ELR (cell line): ENCODE results near the gene CLCA1.

Experiments used
- DNase-seq: peaks from one replicate; pipeline ENCODE4 v3.0.0-alpha.2; 2015; ENCODE audit warnings: low read depth

Gene CLCA1, protein sequence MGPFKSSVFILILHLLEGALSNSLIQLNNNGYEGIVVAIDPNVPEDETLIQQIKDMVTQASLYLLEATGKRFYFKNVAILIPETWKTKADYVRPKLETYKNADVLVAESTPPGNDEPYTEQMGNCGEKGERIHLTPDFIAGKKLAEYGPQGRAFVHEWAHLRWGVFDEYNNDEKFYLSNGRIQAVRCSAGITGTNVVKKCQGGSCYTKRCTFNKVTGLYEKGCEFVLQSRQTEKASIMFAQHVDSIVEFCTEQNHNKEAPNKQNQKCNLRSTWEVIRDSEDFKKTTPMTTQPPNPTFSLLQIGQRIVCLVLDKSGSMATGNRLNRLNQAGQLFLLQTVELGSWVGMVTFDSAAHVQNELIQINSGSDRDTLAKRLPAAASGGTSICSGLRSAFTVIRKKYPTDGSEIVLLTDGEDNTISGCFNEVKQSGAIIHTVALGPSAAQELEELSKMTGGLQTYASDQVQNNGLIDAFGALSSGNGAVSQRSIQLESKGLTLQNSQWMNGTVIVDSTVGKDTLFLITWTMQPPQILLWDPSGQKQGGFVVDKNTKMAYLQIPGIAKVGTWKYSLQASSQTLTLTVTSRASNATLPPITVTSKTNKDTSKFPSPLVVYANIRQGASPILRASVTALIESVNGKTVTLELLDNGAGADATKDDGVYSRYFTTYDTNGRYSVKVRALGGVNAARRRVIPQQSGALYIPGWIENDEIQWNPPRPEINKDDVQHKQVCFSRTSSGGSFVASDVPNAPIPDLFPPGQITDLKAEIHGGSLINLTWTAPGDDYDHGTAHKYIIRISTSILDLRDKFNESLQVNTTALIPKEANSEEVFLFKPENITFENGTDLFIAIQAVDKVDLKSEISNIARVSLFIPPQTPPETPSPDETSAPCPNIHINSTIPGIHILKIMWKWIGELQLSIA

GRCh38 chr1:86468501-86468977 lies at the start of gene CLCA1:
CLCA1 (plus strand) TSS chr1:86468927; CDS start chr1:86468972, 45 bp downstream.
- DNase-seq = no peak

GRCh38 chr1:86419277-86419903 lies 49.3 kb upstream of the CLCA1 start:
- DNase-seq = peak; percentile 57

DNA sequence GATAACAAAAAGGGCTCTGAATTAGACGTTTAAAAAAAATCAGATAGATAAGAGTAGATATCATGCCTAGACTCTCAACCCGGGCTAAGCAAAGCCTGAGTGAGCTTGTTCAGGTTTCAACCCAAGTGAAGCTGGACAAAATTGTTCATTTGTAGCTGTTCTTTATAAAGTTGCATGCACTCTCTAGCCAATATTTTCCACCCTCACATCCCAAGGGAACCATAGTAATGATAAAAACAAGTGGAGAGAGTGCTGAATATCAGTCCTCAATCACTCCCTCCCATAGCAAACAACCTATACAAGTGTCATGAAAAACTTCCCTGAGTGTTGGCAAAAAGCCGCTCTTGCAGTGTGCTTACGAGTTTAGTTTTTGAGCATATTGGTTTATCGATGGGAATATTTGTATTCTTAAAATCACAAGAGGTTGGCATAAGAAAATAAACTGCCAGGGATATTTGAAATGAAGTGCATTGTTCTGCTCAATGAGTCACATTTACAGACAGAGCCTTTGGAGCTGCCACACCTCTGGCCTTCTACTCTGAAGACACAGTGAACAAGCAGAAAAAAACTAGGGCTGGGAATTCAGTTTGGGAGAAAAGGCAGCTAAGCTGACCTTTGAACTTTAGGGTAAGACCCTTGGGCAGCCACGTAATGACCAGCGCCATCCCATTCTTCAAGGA lies 47.0 kb upstream of the CLCA1 start:
- peak; percentile 8 for DNase-seq

DNA sequence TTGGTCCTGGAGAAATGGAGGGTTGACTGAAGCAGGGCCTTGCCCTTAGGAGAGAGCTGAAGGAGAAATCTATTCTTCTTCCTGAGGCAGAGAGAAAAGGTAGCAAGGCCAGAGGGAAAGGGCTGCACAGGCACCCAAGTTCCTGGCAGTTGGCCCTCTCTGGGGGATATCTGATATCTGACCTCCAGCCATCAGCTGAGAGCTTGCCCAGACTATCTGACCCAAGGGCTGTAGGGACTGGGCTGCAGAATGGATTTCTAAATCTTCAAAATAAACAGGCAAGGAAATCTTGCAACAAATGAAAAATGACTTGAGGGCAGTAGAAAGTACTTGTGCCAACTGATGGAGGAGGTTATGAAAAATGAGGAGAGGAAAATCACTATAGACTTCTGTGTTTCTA lies 45.3 kb upstream of the CLCA1 start:
- no peak for DNase-seq

DNA sequence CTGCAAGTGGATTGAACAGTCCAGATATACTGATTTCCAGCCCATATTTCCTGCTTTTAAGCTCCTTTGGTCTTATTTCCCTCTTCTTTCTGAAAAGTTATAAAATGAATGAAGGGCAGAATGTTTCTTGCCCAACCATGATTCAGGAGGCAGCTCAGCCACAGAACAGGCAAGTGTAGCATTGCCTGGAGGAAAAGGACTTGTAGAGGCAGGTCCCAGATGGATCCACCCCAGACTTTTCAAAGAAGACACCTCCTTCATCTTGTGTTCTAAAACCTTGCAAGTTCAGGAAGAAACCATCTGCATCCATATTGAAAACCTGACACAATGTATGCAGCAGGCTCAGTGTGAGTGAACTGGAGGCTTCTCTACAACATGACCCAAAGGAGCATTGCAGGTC lies 44.9 kb upstream of the CLCA1 start, which contains the start of gene CLCA2:
Gene CLCA2 (plus strand): TSS at position 299 of the 400 bp plus-strand sequence. CDS start 77 bp downstream, at position 376.
- no peak for DNase-seq

DNA sequence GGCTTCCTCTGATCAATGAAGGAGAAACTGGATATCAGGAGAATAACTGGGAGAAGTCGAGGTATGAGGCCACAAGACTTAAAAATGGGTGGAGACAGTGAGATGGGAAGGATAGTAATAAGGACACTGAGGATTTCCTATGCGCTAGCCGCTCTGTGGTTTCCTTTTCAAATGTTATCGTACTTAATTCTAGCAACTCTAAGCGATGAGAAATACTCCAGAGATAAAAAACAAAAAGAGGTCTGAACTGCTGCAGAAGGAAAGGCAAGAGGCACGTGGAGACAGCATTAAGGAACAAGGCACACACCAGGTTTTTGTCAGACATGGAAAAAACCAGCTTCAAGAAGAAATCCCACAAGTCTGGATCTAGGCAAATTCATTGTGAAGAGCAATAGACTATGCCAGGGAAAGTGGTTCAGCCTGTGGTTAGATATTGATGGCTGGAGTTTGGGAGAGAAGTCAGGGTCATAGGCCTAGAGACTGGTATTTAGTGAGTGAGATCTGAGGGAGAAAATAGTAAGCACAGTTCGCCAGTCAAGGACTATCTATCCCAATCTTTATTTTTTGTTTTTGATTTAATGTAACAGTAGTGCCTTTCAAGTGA lies 39.5 kb upstream of the CLCA1 start:
- DNase-seq = no peak

DNA sequence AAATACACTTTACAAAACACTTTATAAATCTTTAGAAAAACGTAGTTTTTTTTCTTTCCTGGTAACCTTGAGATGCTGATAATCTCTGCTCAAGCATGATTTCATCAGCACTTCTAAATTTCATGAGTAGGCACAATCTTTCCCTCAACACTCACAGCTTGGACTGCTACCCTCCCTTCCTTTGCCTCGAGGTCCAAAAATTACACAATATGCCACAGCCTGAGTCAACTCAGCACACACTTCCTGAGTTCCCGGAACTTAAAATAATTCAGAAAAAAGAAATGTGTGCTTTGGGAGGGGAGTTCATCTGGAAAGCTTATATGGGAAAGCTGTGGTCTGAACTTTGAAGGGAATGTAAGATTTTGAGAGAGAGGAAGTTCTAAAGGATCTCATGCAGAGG lies 38.9 kb upstream of the CLCA1 start:
- DNase-seq = peak; percentile 94

DNA sequence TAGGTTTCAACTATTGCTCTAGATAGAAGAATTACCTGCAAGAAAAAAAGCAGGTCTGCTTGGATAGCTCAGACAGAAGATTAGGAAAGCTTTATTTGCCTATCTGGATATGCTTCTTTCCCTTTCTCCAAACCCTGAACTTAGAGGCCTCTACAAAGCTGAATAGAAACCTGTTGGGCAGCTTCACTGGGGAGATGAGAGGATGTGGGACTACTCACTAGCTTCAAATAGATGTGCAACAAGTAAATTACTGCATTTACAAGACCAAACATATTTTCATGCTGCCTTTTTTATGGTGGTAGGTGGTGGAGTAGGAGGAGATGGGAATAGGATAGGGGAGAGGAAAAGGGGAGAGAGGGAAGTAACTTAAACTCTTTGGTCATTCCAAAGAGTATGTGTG lies 38.4 kb upstream of the CLCA1 start:
- peak; percentile 9 for DNase-seq

DNA sequence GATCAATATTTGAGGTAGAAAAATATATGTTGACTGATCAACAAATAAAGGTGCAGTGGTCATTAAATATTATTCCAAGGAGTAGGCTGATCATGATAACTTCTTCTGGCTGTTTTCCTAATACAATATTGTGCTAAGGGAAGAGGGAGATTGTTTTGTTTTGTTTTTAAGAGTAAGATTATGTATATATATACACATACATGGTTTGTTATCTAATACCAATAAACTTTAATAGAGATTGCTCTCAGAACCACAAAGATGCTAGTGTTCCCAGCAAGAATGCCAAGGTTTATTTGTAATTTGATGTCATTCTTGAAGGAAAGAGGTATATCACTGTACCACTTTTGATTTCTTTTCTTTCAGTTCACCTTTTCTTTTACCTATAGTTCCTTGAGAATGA lies 34.7 kb upstream of the CLCA1 start:
- DNase-seq = no peak

GRCh38 chr1:86435327-86435726 lies 33.4 kb upstream of the CLCA1 start:
- no peak for DNase-seq

- no peak for DNase-seq
These were observed 32.7 kb upstream of the CLCA1 start for GRCh38 chr1:86436041-86436440.

- DNase-seq = no peak
These were observed 27.1 kb upstream of the CLCA1 start for GRCh38 chr1:86441581-86441980.

DNA sequence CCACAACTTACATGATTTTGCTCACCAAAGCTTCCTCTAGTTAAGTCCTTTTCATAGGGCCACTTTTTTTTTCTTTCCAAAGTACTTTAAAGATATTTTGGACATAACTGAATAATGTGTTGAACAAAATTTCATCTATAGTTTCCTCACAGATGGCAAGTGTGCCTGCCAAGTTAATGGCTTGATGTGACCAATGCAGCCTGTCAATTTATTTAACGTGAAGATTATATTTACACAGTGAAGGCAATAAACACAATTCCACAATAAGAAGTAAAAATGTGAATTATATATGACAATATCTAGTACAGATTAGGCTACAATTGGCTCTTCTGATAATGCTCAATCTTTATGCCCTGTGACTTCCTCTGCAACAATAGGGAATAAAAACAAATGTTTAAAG lies 26.7 kb upstream of the CLCA1 start:
- no peak for DNase-seq

DNA sequence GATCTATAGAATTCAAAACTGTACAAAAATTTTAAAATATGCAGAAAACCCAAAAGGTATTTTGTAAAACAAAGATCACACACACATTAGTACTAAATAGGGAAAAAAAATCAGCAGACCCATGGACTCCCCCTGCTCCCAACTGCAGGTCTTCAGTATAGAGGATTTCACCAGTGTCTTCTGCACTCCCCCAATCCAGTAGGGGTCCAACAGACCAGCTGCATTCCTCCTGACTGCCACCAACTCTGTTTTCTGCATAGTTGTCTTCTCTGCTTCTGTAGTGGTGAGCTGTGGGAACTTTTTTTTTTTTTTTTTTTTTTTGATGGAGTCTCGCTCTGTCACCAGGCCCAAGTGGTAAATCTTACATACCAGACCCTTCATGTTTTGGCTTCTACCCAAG lies 22.8 kb upstream of the CLCA1 start:
- no peak for DNase-seq

GRCh38 chr1:86447198-86447790 lies 21.4 kb upstream of the CLCA1 start:
- DNase-seq = no peak

DNA sequence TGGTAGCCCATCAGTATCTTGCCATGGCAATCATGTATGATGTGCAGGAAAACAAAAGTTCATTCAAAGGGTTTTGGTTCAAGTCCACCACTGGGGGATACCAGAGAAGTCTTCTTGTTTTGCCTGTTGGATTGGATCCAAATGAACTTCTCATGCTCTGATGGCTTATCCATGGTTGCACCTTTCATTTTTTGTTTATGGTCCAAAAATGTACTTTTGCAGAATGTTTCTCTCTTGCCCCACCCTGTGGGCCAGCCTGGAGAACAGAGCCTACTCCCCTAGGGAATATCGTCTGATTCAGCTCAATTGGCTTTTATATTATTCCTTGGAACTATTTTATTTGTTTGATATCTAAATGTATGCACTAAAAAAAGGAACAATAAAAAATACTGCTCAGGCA lies 20.1 kb upstream of the CLCA1 start:
- no peak for DNase-seq

GRCh38 chr1:86449103-86449502 lies 19.6 kb upstream of the CLCA1 start:
- DNase-seq = no peak

- no peak for DNase-seq
These were observed 17.9 kb upstream of the CLCA1 start for GRCh38 chr1:86450847-86451246.

DNA sequence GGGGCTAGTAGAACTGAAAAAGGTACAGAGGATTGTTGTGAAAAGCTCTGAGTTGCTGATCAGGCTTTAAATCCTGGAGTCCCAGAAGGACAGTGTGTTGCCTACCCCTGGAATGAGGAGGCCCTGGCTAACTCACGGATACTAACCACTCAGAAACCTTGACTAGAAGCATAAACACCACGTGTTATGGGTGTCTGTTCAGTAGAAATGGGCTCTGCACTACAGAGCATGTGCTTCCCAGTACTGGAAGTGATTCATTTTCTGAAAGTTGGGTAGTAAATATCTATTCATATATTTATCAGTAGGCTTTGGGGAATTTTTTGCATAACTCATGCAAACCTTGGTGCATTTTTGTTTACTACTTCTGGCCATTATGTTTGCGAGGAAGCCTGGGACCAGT lies 15.1 kb upstream of the CLCA1 start:
- no peak for DNase-seq

- DNase-seq = no peak
These were observed 13.7 kb upstream of the CLCA1 start for GRCh38 chr1:86455073-86455472.

- DNase-seq = no peak
These were observed 7.7 kb upstream of the CLCA1 start for GRCh38 chr1:86460998-86461397.
